B cell (primary cell): Measurements from ENCODE around the gene TBX1. TPM values are rescaled to one million over a fixed set of nuclear protein-coding genes. Genes with fewer than 3 reads are reported as not detected.

Experiments
- ATAC-seq: fragments of 200-7000 bp; cut with Tn5 transposase; one replicate; pipeline ENCODE4 v1.10.0; 2021; ENCODE audit warnings: low read depth, mild to moderate bottlenecking, moderate number of reproducible peaks, moderate library complexity
- CTCF ChIA-PET: fragments of 350-600 bp; sonication (Branson Sonifier 250); formaldehyde crosslinking; loops from one replicate; lab custom pipeline; 2021; ENCODE audit warnings: antibody characterized with exemption, inconsistent platforms; lab: Charles Lee
- POLR2A ChIA-PET: fragments of 350-600 bp; sonication (Branson Sonifier 250); formaldehyde crosslinking; loops from one replicate; lab custom pipeline; 2021; ENCODE audit warnings: antibody characterized with exemption; lab: Charles Lee
- DNase-seq: peaks from one replicate; pipeline ENCODE4 v3.0.0; 2013
- H2AFZ ChIP-seq: 2 replicates; pipeline ENCODE4 v1.6.1; 2012; ENCODE audit warnings: mild to moderate bottlenecking, low read depth, low read length; ENCODE audit not compliant: insufficient read depth, poor library complexity, severe bottlenecking
- H3K27ac ChIP-seq, 2 donors: 1 replicate in 1 of 2; 2 replicates in 1 of 2; pipeline ENCODE4 v1.5.1; 2012 to 2013; ENCODE audit warnings: low read length in 2 of 2, mild to moderate bottlenecking in 2 of 2, moderate library complexity in 1 of 2
- H3K27me3 ChIP-seq, 4 experiments: fragments of 200-600 bp in 1 of 4; sonication (generic) in 1 of 4; replicated peaks in 1 of 4; 1 replicate in 2 of 4; 2 replicates in 2 of 4; pipeline versions ENCODE4 v1.6.1 to v1.7.0; 2013 to 2016; ENCODE audit warnings: low read length in 3 of 4, mild to moderate bottlenecking in 2 of 4, mixed read lengths in 1 of 4, moderate library complexity in 1 of 4; ENCODE audit not compliant: insufficient read depth in 4 of 4, control insufficient read depth in 3 of 4; ENCODE audit errors: control extremely low read depth in 1 of 4
- H3K36me3 ChIP-seq, 2 experiments: replicated peaks in 1 of 2; 1 replicate in 1 of 2; 2 replicates in 1 of 2; pipeline versions ENCODE4 v1.6.1 to v1.7.1; 2013; ENCODE audit warnings: low read length in 1 of 2; ENCODE audit not compliant: insufficient read depth in 2 of 2, control insufficient read depth in 1 of 2; ENCODE audit errors: control extremely low read depth in 1 of 2, extremely low read depth in 1 of 2
- H3K4me1 ChIP-seq, 2 donors: fragments of 200-600 bp in 1 of 2; sonication (generic) in 1 of 2; 1 replicate in 1 of 2; 2 replicates in 1 of 2; pipeline versions ENCODE4 v1.5.1 to v1.6.1; 2013 to 2017; ENCODE audit warnings: low read length in 2 of 2; ENCODE audit not compliant: control insufficient read depth in 2 of 2, insufficient read depth in 2 of 2
- H3K4me2 ChIP-seq: replicated peaks from 2 replicates; pipeline ENCODE3; 2012; ENCODE audit warnings: mild to moderate bottlenecking, low read depth, low read length; ENCODE audit not compliant: poor library complexity, severe bottlenecking
- H3K4me3 ChIP-seq, 5 experiments: fragments of 200-600 bp in 1 of 5; sonication (generic) in 1 of 5; 1 replicate in 3 of 5; 2 replicates in 2 of 5; pipeline versions ENCODE4 v1.5.1 to v1.7.0; 2011 to 2016; ENCODE audit warnings: low read length in 4 of 5, mild to moderate bottlenecking in 4 of 5, low read depth in 2 of 5, control low read depth in 1 of 5, moderate library complexity in 1 of 5; ENCODE audit not compliant: insufficient read depth in 1 of 5; ENCODE audit errors: control extremely low read depth in 1 of 5, extremely low read depth in 1 of 5
- H3K79me2 ChIP-seq: fragments of 200-600 bp; sonication (generic); one replicate; pipeline ENCODE4 v1.6.0; 2016; ENCODE audit warnings: low read length; ENCODE audit not compliant: control insufficient read depth, insufficient read depth
- H3K9ac ChIP-seq: fragments of 200-600 bp; sonication (generic); 2 replicates; pipeline ENCODE4 v1.6.1; 2017; ENCODE audit warnings: mild to moderate bottlenecking, low read length, moderate library complexity
- H3K9me3 ChIP-seq, 3 donors: one replicate each; pipeline versions ENCODE4 v1.6.1 to v1.7.1; 2013; ENCODE audit warnings: low read length in 2 of 3; ENCODE audit not compliant: control insufficient read depth in 2 of 3, insufficient read depth in 1 of 3; ENCODE audit errors: control extremely low read depth in 1 of 3
- H4K20me1 ChIP-seq: 2 replicates; pipeline ENCODE4 v1.6.0; 2012; ENCODE audit warnings: mild to moderate bottlenecking, low read length; ENCODE audit not compliant: insufficient read depth, control insufficient read depth, poor library complexity, severe bottlenecking
- H3K27ac Mint-ChIP-seq: one replicate; pipeline ENCODE4 v1.8.0; 2021; ENCODE audit warnings: mixed read lengths
- H3K27me3 Mint-ChIP-seq: one replicate; pipeline ENCODE4 v1.8.0; 2021; ENCODE audit warnings: mixed read lengths
- H3K4me1 Mint-ChIP-seq: one replicate; pipeline ENCODE4 v1.8.0; 2021; ENCODE audit warnings: mixed read lengths
- H3K4me3 Mint-ChIP-seq: one replicate; pipeline ENCODE4 v1.8.0; 2021; ENCODE audit warnings: mixed read lengths
- H3K9me3 Mint-ChIP-seq: one replicate; pipeline ENCODE4 v1.8.0; 2022; ENCODE audit warnings: mixed read lengths; ENCODE audit not compliant: insufficient read depth
- CTCF ChIP-seq: fragments of 200-600 bp; IDR thresholded peaks from one replicate; pipeline ENCODE4 v1.8.0; 2022; ENCODE audit warnings: antibody characterized with exemption, mild to moderate bottlenecking
- EZH2 ChIP-seq: IDR thresholded peaks from 2 replicates; pipeline ENCODE4 v1.6.1; 2012; ENCODE audit warnings: borderline replicate concordance, low read depth, mild to moderate bottlenecking, moderate library complexity, low read length; ENCODE audit not compliant: insufficient read depth, poor library complexity, severe bottlenecking
- WGBS: methylation state at CpG from one replicate; pipeline ENCODE4 v1.1.5; 2013; ENCODE audit warnings: missing lambda C conversion rate; ENCODE audit not compliant: insufficient coverage; 5-methylcytosine and 5-hydroxymethylcytosine counted together
- intact Hi-C: fragments of 100-400 bp; cut with micrococcal nuclease; formaldehyde crosslinking; loops from one replicate; pipeline ENCODE4 v1.10.0; 2022
- polyA plus RNA-seq: library from polyadenylated mRNA; depleted of rRNA; stranded (reverse); fragments of >200 nt; gene quantifications from 2 replicates; pipeline ENCODE4 v1.2.3, GENCODE V29; 2012
- total RNA-seq, 2 donors: library from RNA; stranded (reverse); fragments of 120-200 nt in 1 of 2; gene quantifications; 1 replicate in 1 of 2; 2 replicates in 1 of 2; pipeline versions ENCODE4 v1.2.3 to v1.2.4, GENCODE V29; 2013 to 2022

The TBX1 gene
- total and polyA plus RNA-seq, 2 donors (not counting 1 experiment from before 2014, with no cell fraction given), result not detected

- Mint-ChIP-seq H3K4me3 (no peak overlapping the region), H3K27me3 (peaks cover 3% of the 10 kb centered on the region), H3K4me1 (no peaks in the 10 kb centered on the region), H3K27ac (no peak overlapping the region), H3K9me3 (no peaks in the 10 kb centered on the region)
- intact Hi-C loops, result no loop called here
- H2AFZ ChIP-seq, result no peak overlapping the region
- no peak overlapping the region for H3K4me3 ChIP-seq
- TF ChIP-seq CTCF, result no peak
- TF ChIP-seq EZH2, result no peak
- ATAC-seq (no peak), DNase-seq (no peak)
- no peaks in the 10 kb centered on the region for H3K4me1 ChIP-seq
- WGBS, result 82% methylated on average over 5 of the region's 6 CpGs
- H3K4me2 ChIP-seq, result no peak overlapping the region
- H4K20me1 ChIP-seq, result no peaks in the 10 kb centered on the region
- H3K27ac ChIP-seq, result no peak overlapping the region
- H3K9me3 ChIP-seq, result peaks cover 0 to 7% (median 0%) of the 10 kb centered on the region in 3 donors
- H3K36me3 ChIP-seq, result peaks cover 0 to 3% of the 10 kb centered on the region in 2 experiments
- ChIA-PET POLR2A (no interaction called here), CTCF (interaction anchor here (1.1 kb wide), 1 partner anchor 30 kb away, joined by 4 read pairs; no protein-coding TSS in a partner anchor)
- no peaks in the 10 kb centered on the region for H3K79me2 ChIP-seq
- no peak overlapping the region for H3K9ac ChIP-seq
- peaks cover 0 to 10% (median 0%) of the 10 kb centered on the region in 4 experiments for H3K27me3 ChIP-seq
Observed at GRCh38 chr22:19786264-19786585, 25.6 kb downstream of the TBX1 start.

- H3K27ac Mint-ChIP-seq, result no peak overlapping the region
- no peak overlapping the region for H3K27ac ChIP-seq
- H4K20me1 ChIP-seq, result no peaks in the 10 kb centered on the region
- DNase-seq (no peak), ATAC-seq (no peak)
- peaks cover 0 to 13% (median 0%) of the 10 kb centered on the region in 3 donors for H3K9me3 ChIP-seq
- POLR2A ChIA-PET, result no interaction called here
- no peaks in the 10 kb centered on the region for H3K79me2 ChIP-seq
- H3K4me3 ChIP-seq, result no peak overlapping the region
- H3K4me3 Mint-ChIP-seq, result no peak overlapping the region
- TF ChIP-seq EZH2 (no peak), CTCF (no peak)
- no peak overlapping the region for H3K4me2 ChIP-seq
- no peak overlapping the region for H3K9ac ChIP-seq
- 97% methylated on average over 27 of the region's 28 CpGs for WGBS
- H3K27me3 Mint-ChIP-seq, result no peaks in the 10 kb centered on the region
- no peaks in the 10 kb centered on the region for H3K4me1 Mint-ChIP-seq
- peaks cover 0 to 3% of the 10 kb centered on the region in 2 experiments for H3K36me3 ChIP-seq
- CTCF ChIA-PET, result no interaction called here
- H3K27me3 ChIP-seq, result peaks cover 0 to 10% (median 0%) of the 10 kb centered on the region in 4 experiments
- peaks cover 4% of the 10 kb centered on the region for H3K9me3 Mint-ChIP-seq
- H2AFZ ChIP-seq, result no peak overlapping the region
- no peaks in the 10 kb centered on the region for H3K4me1 ChIP-seq
- intact Hi-C loops, result no loop called here
Observed at GRCh38 chr22:19786959-19787848, 26.6 kb downstream of the TBX1 start.
